HG02798 (cell line): Measurements from ENCODE around the gene TAAR1.
"Not testable (repeated sequence)": the region's sequence is repeated elsewhere in the genome, so short reads cannot be mapped to it uniquely, and the experiment has no call there.

Source experiments
- ATAC-seq: cut with Tn5 transposase; IDR thresholded peaks from one replicate; pipeline ENCODE4 v1.9.1; 2021; ENCODE audit warnings: mild to moderate bottlenecking; ENCODE audit not compliant: unreplicated experiment, poor library complexity

TAAR1 gene

GRCh38 chr6:132664309-132665034 lies 5.5 kb upstream of the TAAR1 start:
- ATAC-seq: no peak

- ATAC-seq: no peak
These were observed 4.7 kb upstream of the TAAR1 start for GRCh38 chr6:132663661-132664060.

GRCh38 chr6:132661906-132662305 lies 2.9 kb upstream of the TAAR1 start:
- ATAC-seq: no peak

GRCh38 chr6:132651062-132651461 lies 7.9 kb downstream of the TAAR1 start:
- peak; percentile 50 for ATAC-seq

- ATAC-seq: no peak
These were observed 8.6 kb downstream of the TAAR1 start for GRCh38 chr6:132650429-132650828.

GRCh38 chr6:132648828-132649227 lies 10.2 kb downstream of the TAAR1 start:
- ATAC-seq: no peak

- ATAC-seq: peak; percentile 77
These were observed 10.6 kb downstream of the TAAR1 start for GRCh38 chr6:132648356-132648755.

- ATAC-seq: no peak
These were observed 15.4 kb downstream of the TAAR1 start for GRCh38 chr6:132643547-132643946.

- ATAC-seq: not testable (repeated sequence)
These were observed 21.8 kb downstream of the TAAR1 start for GRCh38 chr6:132637135-132637534.

- ATAC-seq: not testable (repeated sequence)
These were observed 23.1 kb downstream of the TAAR1 start for GRCh38 chr6:132635906-132636305.

GRCh38 chr6:132635288-132635687 lies 23.7 kb downstream of the TAAR1 start:
- ATAC-seq: not testable (repeated sequence)

- no peak for ATAC-seq
These were observed 24.2 kb downstream of the TAAR1 start for GRCh38 chr6:132634796-132635195.

- ATAC-seq: no peak
These were observed 25.6 kb downstream of the TAAR1 start for GRCh38 chr6:132633362-132633761.

- no peak for ATAC-seq
These were observed 34.8 kb downstream of the TAAR1 start, which contains the start of gene TAAR2 for GRCh38 chr6:132624175-132624574. TSS of gene TAAR2 (minus strand) at chr6:132624275. CDS start at chr6:132624275, 0 bp downstream.

- ATAC-seq: no peak
These were observed 35.7 kb downstream of the TAAR1 start for GRCh38 chr6:132623106-132623845.

- ATAC-seq: no peak
These were observed 42.3 kb downstream of the TAAR1 start for GRCh38 chr6:132616677-132617076.

- peak; percentile 55 for ATAC-seq
These were observed 44.4 kb downstream of the TAAR1 start for GRCh38 chr6:132614554-132614953.

GRCh38 chr6:132612449-132613108 lies 46.4 kb downstream of the TAAR1 start:
- no peak for ATAC-seq

- ATAC-seq: no peak
These were observed 47.4 kb downstream of the TAAR1 start for GRCh38 chr6:132611616-132612015.

GRCh38 chr6:132607544-132608233 lies 51.3 kb downstream of the TAAR1 start:
- no peak for ATAC-seq
